Panc1 (cell line): Measurements from ENCODE around the gene TCP10L. TPM values are rescaled to one million over a fixed set of nuclear protein-coding genes. Genes with fewer than 3 reads are reported as not detected.

ENCODE experiments used
- ATAC-seq: fragments of 200-7000 bp; cut with Tn5 transposase; 2 replicates; pipeline ENCODE4 v1.9.1; 2020; ENCODE audit warnings: mild to moderate bottlenecking, moderate library complexity
- BruUV-seq: library from RNA; stranded (reverse); fragments of 400-500 nt; replicated peaks from 2 replicates; lab custom pipeline; 2021; lab: Mats Ljungman, UMichigan
- CTCF ChIA-PET: fragments of 300-600 bp; sonication (Branson Sonifier 250); formaldehyde crosslinking; loops from one replicate; lab custom pipeline; 2022; ENCODE audit warnings: antibody characterized with exemption; lab: Charles Lee
- POLR2A ChIA-PET: fragments of 300-600 bp; sonication (Branson Sonifier 250); formaldehyde crosslinking; loops from one replicate; lab custom pipeline; 2022; ENCODE audit warnings: antibody characterized with exemption; lab: Charles Lee
- DNase-seq: peaks from one replicate; pipeline ENCODE4 v3.0.0-alpha.2; 2010; ENCODE audit warnings: low read depth, low spot score
- H3K27ac ChIP-seq: 2 replicates; pipeline ENCODE4 v1.5.1; 2011; ENCODE audit warnings: mild to moderate bottlenecking, low read length, inconsistent platforms
- H3K27me3 ChIP-seq: fragments of 200-500 bp; sonication (Bioruptor generic); 2 replicates; pipeline ENCODE4 v1.6.0; 2014; ENCODE audit warnings: low read length, inconsistent platforms; ENCODE audit not compliant: control insufficient read depth, insufficient read depth
- H3K36me3 ChIP-seq: fragments of 200-500 bp; sonication (Bioruptor generic); 2 replicates; pipeline ENCODE4 v1.5.1; 2014; ENCODE audit warnings: inconsistent platforms, mild to moderate bottlenecking, low read length, moderate library complexity; ENCODE audit not compliant: control insufficient read depth, insufficient read depth
- H3K4me1 ChIP-seq: 2 replicates; pipeline ENCODE4 v1.5.1; 2011; ENCODE audit warnings: inconsistent platforms, mild to moderate bottlenecking, low read length, moderate library complexity; ENCODE audit not compliant: control insufficient read depth, insufficient read depth
- H3K4me3 ChIP-seq, 2 experiments: 2 replicates each; pipeline ENCODE4 v1.5.1; 2011 to 2012; ENCODE audit warnings: low read depth in 2 of 2, low read length in 2 of 2, mild to moderate bottlenecking in 2 of 2, inconsistent platforms in 1 of 2, moderate library complexity in 1 of 2
- H3K9me3 ChIP-seq: fragments of 200-500 bp; sonication (Bioruptor generic); 2 replicates; pipeline ENCODE4 v1.5.1; 2014; ENCODE audit warnings: low read depth, mild to moderate bottlenecking, inconsistent platforms, low read length, moderate library complexity; ENCODE audit not compliant: control insufficient read depth, insufficient read depth
- CTCF ChIP-seq: fragments of 450-650 bp; IDR thresholded peaks from 2 replicates; pipeline ENCODE4 v1.5.1; 2017; ENCODE audit warnings: mild to moderate bottlenecking
- POLR2AphosphoS5 ChIP-seq: IDR thresholded peaks from 2 replicates; pipeline ENCODE4 v1.6.1; 2012; ENCODE audit warnings: mild to moderate bottlenecking, low read depth, low read length, moderate library complexity
- SIN3A ChIP-seq: IDR thresholded peaks from 2 replicates; pipeline ENCODE4 v1.6.1; 2012; ENCODE audit warnings: low read depth, mild to moderate bottlenecking, low read length, moderate library complexity, borderline replicate concordance; ENCODE audit not compliant: insufficient read depth
- TCF7L2 ChIP-seq: IDR thresholded peaks from 2 replicates; pipeline ENCODE4 v1.6.1; 2011; ENCODE audit warnings: mild to moderate bottlenecking, low read depth, low read length, inconsistent platforms
- in situ Hi-C: cut with HindIII; loops from 2 replicates; pipeline ENCODE4 v1.10.0; 2016; ENCODE audit warnings: low sequenced_read_pairs, low pct_unique_long_range_greater_than_20kb
- intact Hi-C: fragments of 100-400 bp; cut with micrococcal nuclease; formaldehyde crosslinking; loops from one replicate; pipeline ENCODE4 v1.10.0; 2022; ENCODE audit not compliant: unreplicated experiment
- total RNA-seq: library from RNA; stranded (reverse); gene quantifications from one replicate; pipeline ENCODE4 v1.2.1, GENCODE V29; 2021; ENCODE audit not compliant: unreplicated experiment
- TF ChIP-seq, protein P1 (sequence below), 2 experiments: IDR thresholded peaks; 2 replicates each; pipeline ENCODE4 v1.6.1; 2011 to 2012; ENCODE audit warnings: low read depth in 2 of 2, control low read depth in 1 of 2, low read length in 1 of 2, mild to moderate bottlenecking in 1 of 2, moderate library complexity in 1 of 2; ENCODE audit not compliant: insufficient read depth in 1 of 2

The TCP10L gene
- total RNA-seq, 1 experiment from 2014 or later, result 0.57 TPM

- BruUV-seq, result no TSS peak
- DNase-seq, result no peak
- H3K4me1 ChIP-seq, result no peaks in the 10 kb centered on the region
- no peak overlapping the region for H3K4me3 ChIP-seq
- ATAC-seq, result no peak
- no peak overlapping the region for H3K27ac ChIP-seq
- H3K9me3 ChIP-seq, result no peaks in the 10 kb centered on the region
- H3K27me3 ChIP-seq, result no peaks in the 10 kb centered on the region
- CTCF ChIA-PET, result no interaction called here
- POLR2A ChIA-PET, result no interaction called here
- TF ChIP-seq, protein P1, sequence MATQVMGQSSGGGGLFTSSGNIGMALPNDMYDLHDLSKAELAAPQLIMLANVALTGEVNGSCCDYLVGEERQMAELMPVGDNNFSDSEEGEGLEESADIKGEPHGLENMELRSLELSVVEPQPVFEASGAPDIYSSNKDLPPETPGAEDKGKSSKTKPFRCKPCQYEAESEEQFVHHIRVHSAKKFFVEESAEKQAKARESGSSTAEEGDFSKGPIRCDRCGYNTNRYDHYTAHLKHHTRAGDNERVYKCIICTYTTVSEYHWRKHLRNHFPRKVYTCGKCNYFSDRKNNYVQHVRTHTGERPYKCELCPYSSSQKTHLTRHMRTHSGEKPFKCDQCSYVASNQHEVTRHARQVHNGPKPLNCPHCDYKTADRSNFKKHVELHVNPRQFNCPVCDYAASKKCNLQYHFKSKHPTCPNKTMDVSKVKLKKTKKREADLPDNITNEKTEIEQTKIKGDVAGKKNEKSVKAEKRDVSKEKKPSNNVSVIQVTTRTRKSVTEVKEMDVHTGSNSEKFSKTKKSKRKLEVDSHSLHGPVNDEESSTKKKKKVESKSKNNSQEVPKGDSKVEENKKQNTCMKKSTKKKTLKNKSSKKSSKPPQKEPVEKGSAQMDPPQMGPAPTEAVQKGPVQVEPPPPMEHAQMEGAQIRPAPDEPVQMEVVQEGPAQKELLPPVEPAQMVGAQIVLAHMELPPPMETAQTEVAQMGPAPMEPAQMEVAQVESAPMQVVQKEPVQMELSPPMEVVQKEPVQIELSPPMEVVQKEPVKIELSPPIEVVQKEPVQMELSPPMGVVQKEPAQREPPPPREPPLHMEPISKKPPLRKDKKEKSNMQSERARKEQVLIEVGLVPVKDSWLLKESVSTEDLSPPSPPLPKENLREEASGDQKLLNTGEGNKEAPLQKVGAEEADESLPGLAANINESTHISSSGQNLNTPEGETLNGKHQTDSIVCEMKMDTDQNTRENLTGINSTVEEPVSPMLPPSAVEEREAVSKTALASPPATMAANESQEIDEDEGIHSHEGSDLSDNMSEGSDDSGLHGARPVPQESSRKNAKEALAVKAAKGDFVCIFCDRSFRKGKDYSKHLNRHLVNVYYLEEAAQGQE (IDR thresholded peaks at IDR 0.05; ENCODE audit: insufficient read depth in 1 of 2, low read depth in 2 of 2, low read length in 1 of 2), result no peak
- no peak for TF ChIP-seq POLR2AphosphoS5
- no peak for TF ChIP-seq SIN3A
- TF ChIP-seq TCF7L2, result no peak
- H3K36me3 ChIP-seq, result no peaks in the 10 kb centered on the region
- intact Hi-C loops, result no loop called here
- in situ Hi-C loops, result no loop called here
Measured at GRCh38 chr21:32559006-32559610, 26.2 kb downstream of the TCP10L start.

- no peaks in the 10 kb centered on the region for H3K9me3 ChIP-seq
- H3K4me1 ChIP-seq, result no peaks in the 10 kb centered on the region
- ATAC-seq (no peak), DNase-seq (no peak)
- in situ Hi-C loops (no loop called here), intact Hi-C loops (no loop called here)
- no peak overlapping the region for H3K27ac ChIP-seq
- TF ChIP-seq SIN3A (no peak), CTCF (no peak), POLR2AphosphoS5 (no peak), TCF7L2 (no peak)
- TF ChIP-seq, protein P1 (IDR thresholded peaks at IDR 0.05; ENCODE audit: insufficient read depth in 1 of 2, low read depth in 2 of 2, low read length in 1 of 2), result no peak
- no peak overlapping the region for H3K4me3 ChIP-seq
- no TSS peak for BruUV-seq
- no peaks in the 10 kb centered on the region for H3K36me3 ChIP-seq
- ChIA-PET POLR2A (no interaction called here), CTCF (no interaction called here)
- H3K27me3 ChIP-seq, result no peaks in the 10 kb centered on the region
Measured at GRCh38 chr21:32558106-32558505, 27.2 kb downstream of the TCP10L start.
